Smooth muscle cell (in vitro differentiated cells): Measurements from ENCODE around the gene DYRK1B. TPM values are rescaled to one million over a fixed set of nuclear protein-coding genes. Genes with fewer than 3 reads are reported as not detected.

Experiments
- DNase-seq: peaks from one replicate; lab custom pipeline; 2025; ENCODE audit not compliant: unreplicated experiment; lab: John Stamatoyannopoulos, UW
- H2AFZ ChIP-seq: fragments of 200-600 bp; sonication (generic); 2 replicates; pipeline ENCODE4 v1.6.0; 2016; ENCODE audit warnings: antibody characterized with exemption, low read depth, mild to moderate bottlenecking
- H3F3A ChIP-seq: fragments of 200-600 bp; sonication (generic); 2 replicates; pipeline ENCODE4 v1.6.0; 2017; ENCODE audit warnings: antibody characterized with exemption, low read depth
- H3K27ac ChIP-seq: fragments of 200-600 bp; sonication (generic); 2 replicates; pipeline ENCODE4 v1.5.1; 2016; ENCODE audit warnings: low read depth, mild to moderate bottlenecking
- H3K27me3 ChIP-seq: fragments of 200-600 bp; sonication (generic); 2 replicates; pipeline ENCODE4 v1.6.1; 2016; ENCODE audit warnings: low read depth, mild to moderate bottlenecking
- H3K36me3 ChIP-seq: fragments of 200-600 bp; sonication (generic); 2 replicates; pipeline ENCODE4 v1.5.1; 2016; ENCODE audit warnings: low read depth
- H3K4me1 ChIP-seq: fragments of 200-600 bp; sonication (generic); 2 replicates; pipeline ENCODE4 v1.5.1; 2016; ENCODE audit warnings: low read depth
- H3K4me2 ChIP-seq: fragments of 200-600 bp; sonication (generic); 2 replicates; pipeline ENCODE4 v1.6.0; 2016; ENCODE audit warnings: mild to moderate bottlenecking
- H3K4me3 ChIP-seq: fragments of 200-600 bp; sonication (generic); 2 replicates; pipeline ENCODE4 v1.5.1; 2016; ENCODE audit warnings: mild to moderate bottlenecking
- H3K79me2 ChIP-seq: fragments of 200-600 bp; sonication (generic); 2 replicates; pipeline ENCODE4 v1.6.0; 2016; ENCODE audit warnings: low read depth, mild to moderate bottlenecking
- H3K9ac ChIP-seq: fragments of 200-600 bp; sonication (generic); 2 replicates; pipeline ENCODE4 v1.6.0; 2016; ENCODE audit warnings: low read depth
- H3K9me3 ChIP-seq: fragments of 200-600 bp; sonication (generic); replicated peaks from 2 replicates; pipeline ENCODE4 v1.5.1; 2016; ENCODE audit warnings: low read depth
- H4K20me1 ChIP-seq: fragments of 200-600 bp; sonication (generic); 2 replicates; pipeline ENCODE4 v1.6.0; 2016; ENCODE audit warnings: low read depth
- WGBS: methylation state at CpG from one replicate; pipeline ENCODE4 v1.1.7; 2016; ENCODE audit warnings: low lambda C conversion rate; 5-methylcytosine and 5-hydroxymethylcytosine counted together
- polyA plus RNA-seq: library from polyadenylated mRNA; unstranded; fragments of >200 nt; fragmentation: Nextera tagmentation; extraction: Ambion mirVana; gene quantifications from 2 replicates; pipeline ENCODE4 v1.2.1, GENCODE V29; 2016
- total RNA-seq: library from RNA; depleted of rRNA; stranded (reverse); fragments of >200 nt; gene quantifications from 2 replicates; pipeline ENCODE4 v1.2.3, GENCODE V29; 2014
- TF ChIP-seq, protein P1 (sequence below): fragments of 200-600 bp; sonication (generic); IDR thresholded peaks from 2 replicates; pipeline ENCODE4 v1.5.1; 2017; ENCODE audit warnings: borderline replicate concordance, mild to moderate bottlenecking, antibody characterized with exemption; ENCODE audit not compliant: insufficient read depth, poor library complexity, severe bottlenecking

Gene DYRK1B
- total and polyA plus RNA-seq, 2 experiments from 2014 or later, result 9.2 to 14.1 TPM

DNA sequence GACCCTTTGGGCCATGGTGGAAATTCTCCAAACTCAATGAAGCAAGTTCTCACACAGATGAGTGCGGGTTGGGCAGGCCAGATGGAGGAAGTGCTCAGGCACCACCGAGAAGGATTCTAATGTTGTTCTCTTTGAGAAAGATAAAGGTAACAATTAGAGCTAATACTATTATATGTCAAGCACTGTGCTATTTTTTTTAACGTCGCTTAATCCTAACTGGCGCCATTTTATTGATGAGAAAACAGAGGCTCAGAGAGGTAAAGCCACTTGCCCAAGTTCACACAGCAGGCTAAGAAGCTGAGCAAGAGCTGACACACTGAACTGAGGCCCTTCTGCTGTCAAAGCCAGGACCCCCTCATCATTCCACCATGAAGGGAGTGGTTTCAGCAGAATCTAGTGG, 11.2 kb upstream of the DYRK1B start:
- Histone ChIP-seq H3K27ac (no peak overlapping the region), H3K4me1 (peaks cover 21% of the 10 kb centered on the region), H3K27me3 (no peaks in the 10 kb centered on the region), H2AFZ (no peak overlapping the region), H3K79me2 (peaks cover 57% of the 10 kb centered on the region), H3K9ac (no peak overlapping the region), H3K36me3 (no peaks in the 10 kb centered on the region), H3K9me3 (no peaks in the 10 kb centered on the region), H3K4me2 (peak overlapping the region; percentile 95), H3K4me3 (peak overlapping the region; percentile 77), H4K20me1 (peaks cover 39% of the 10 kb centered on the region), H3F3A (no peaks in the 10 kb centered on the region)
- 24% methylated on average over 5 of the region's 5 CpGs for WGBS
- TF ChIP-seq, protein P1, sequence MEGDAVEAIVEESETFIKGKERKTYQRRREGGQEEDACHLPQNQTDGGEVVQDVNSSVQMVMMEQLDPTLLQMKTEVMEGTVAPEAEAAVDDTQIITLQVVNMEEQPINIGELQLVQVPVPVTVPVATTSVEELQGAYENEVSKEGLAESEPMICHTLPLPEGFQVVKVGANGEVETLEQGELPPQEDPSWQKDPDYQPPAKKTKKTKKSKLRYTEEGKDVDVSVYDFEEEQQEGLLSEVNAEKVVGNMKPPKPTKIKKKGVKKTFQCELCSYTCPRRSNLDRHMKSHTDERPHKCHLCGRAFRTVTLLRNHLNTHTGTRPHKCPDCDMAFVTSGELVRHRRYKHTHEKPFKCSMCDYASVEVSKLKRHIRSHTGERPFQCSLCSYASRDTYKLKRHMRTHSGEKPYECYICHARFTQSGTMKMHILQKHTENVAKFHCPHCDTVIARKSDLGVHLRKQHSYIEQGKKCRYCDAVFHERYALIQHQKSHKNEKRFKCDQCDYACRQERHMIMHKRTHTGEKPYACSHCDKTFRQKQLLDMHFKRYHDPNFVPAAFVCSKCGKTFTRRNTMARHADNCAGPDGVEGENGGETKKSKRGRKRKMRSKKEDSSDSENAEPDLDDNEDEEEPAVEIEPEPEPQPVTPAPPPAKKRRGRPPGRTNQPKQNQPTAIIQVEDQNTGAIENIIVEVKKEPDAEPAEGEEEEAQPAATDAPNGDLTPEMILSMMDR, result no peak
- DNase-seq, result no peak

DNA sequence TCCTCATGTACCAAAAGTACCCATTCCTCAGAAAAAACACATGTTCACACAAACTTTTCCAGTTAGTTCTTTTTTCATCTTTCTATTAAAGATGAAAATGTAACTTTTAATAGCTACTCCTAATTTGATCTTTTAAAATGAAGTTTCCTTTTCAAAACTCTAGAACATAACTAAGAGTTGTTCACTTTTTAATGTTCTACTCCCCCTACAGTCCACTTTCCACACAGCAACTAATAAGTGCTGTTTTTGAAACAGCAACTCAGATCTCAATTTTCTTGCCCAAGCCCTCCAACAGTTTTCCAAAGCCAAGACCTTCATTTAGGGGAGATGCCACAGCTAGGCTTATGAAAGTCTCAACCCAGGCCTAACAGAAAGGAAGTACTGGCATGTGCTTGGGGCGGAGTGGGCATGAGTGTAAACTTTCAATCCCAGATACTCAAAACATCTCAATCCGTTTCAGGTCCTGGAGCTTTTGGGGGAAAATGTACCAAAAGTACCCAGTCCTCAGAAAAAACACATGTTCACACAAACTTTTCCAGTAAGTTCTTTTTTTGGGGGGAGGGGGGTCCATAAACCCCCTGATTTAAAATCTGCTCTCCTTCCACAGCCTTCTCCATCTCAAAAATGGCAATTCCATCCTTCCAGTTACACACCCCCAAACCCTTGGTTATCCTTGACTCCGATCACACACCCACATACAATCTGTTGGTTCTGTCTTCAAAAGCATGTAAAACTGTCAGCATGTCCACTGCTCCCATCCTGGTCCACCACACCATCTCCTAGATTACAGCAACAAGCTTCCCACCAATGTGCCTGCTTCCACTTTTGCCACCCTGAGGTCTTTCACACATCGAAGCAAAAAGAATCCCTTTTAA, 10.2 kb upstream of the DYRK1B start:
- Histone ChIP-seq H2AFZ (no peak overlapping the region), H3K27ac (no peak overlapping the region), H3K4me2 (peak overlapping the region; percentile 95), H3K9me3 (no peaks in the 10 kb centered on the region), H4K20me1 (peaks cover 39% of the 10 kb centered on the region), H3K79me2 (peaks cover 57% of the 10 kb centered on the region), H3K36me3 (no peaks in the 10 kb centered on the region), H3K4me1 (peaks cover 21% of the 10 kb centered on the region), H3F3A (no peaks in the 10 kb centered on the region), H3K4me3 (no peak overlapping the region), H3K9ac (no peak overlapping the region), H3K27me3 (no peaks in the 10 kb centered on the region)
- 75% methylated on average over 4 of the region's 4 CpGs for WGBS
- TF ChIP-seq, protein P1, result peak; percentile 65
- no peak for DNase-seq

DNA sequence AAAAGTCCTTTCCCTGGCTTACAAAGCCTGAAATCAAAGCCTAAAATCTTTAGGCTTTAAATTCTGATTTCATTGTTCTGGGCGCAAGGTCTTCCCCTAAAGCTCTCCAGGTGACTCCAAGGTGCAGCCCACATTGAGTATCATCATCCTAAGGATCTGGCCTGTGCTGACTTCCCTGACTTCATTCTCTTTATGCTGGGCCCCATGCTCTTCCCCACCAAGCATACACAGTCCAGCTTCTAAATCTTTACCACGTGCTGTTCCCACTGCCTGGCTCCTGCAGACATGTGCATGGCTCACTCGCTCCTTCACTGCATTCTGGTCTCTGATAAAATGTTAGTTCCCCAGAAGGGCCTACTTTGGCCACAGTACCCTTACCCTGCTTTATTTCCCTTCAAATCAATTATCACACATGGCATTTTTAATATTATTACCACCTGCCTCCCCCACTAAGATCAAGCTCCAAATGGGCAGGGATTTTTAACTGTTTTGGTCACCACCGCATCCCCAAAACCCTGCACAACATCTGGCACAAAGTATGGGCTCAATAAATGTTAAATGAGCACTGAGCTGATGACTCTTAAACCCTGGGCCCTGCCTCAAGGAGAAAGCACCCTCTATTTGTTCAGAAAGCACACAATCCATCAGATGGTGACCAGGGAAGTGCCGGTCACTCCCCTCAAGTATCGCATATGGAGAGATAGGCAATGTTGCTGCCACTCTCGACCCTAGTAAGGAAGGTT, 8.9 kb upstream of the DYRK1B start:
- H3K4me1 ChIP-seq, result peaks cover 21% of the 10 kb centered on the region
- WGBS, result 89% methylated on average over 7 of the region's 7 CpGs
- no peaks in the 10 kb centered on the region for H3K9me3 ChIP-seq
- no peak overlapping the region for H3K4me3 ChIP-seq
- TF ChIP-seq, protein P1, result no peak
- H3K27ac ChIP-seq, result no peak overlapping the region
- H3K27me3 ChIP-seq, result no peaks in the 10 kb centered on the region
- peaks cover 57% of the 10 kb centered on the region for H3K79me2 ChIP-seq
- no peak overlapping the region for H3K9ac ChIP-seq
- H2AFZ ChIP-seq, result no peak overlapping the region
- DNase-seq, result no peak
- H4K20me1 ChIP-seq, result peaks cover 39% of the 10 kb centered on the region
- H3K36me3 ChIP-seq, result peaks cover 2% of the 10 kb centered on the region
- H3F3A ChIP-seq, result no peaks in the 10 kb centered on the region
- H3K4me2 ChIP-seq, result no peak overlapping the region
